DOHH2 (cell line): ENCODE results near the gene LTO1.

Source experiments
- H3F3A ChIP-seq: fragments of 200-600 bp; sonication (generic), shearing (Covaris generic); 2 replicates; pipeline ENCODE4 v1.6.0; 2016; ENCODE audit warnings: antibody characterized with exemption, mild to moderate bottlenecking; ENCODE audit not compliant: control insufficient read depth, insufficient read depth
- H3K27ac ChIP-seq: fragments of 200-600 bp; sonication (generic); 2 replicates; pipeline ENCODE4 v1.5.1; 2014; ENCODE audit warnings: low read depth, mild to moderate bottlenecking, low read length, moderate library complexity
- H3K27me3 ChIP-seq: fragments of 200-600 bp; sonication (generic); 2 replicates; pipeline ENCODE4 v1.6.1; 2014; ENCODE audit warnings: mild to moderate bottlenecking, low read length, mixed read lengths; ENCODE audit not compliant: control insufficient read depth
- H3K36me3 ChIP-seq: fragments of 200-600 bp; sonication (generic); 2 replicates; pipeline ENCODE4 v1.6.1; 2014; ENCODE audit warnings: mild to moderate bottlenecking, low read length, moderate library complexity, mixed read lengths; ENCODE audit not compliant: control insufficient read depth
- H3K4me1 ChIP-seq: fragments of 200-600 bp; sonication (generic); 2 replicates; pipeline ENCODE4 v1.6.1; 2014; ENCODE audit warnings: mild to moderate bottlenecking, low read length, mixed read lengths; ENCODE audit not compliant: control insufficient read depth
- H3K4me2 ChIP-seq: fragments of 200-600 bp; sonication (generic); 2 replicates; pipeline ENCODE4 v1.6.0; 2014; ENCODE audit warnings: mild to moderate bottlenecking, low read length, moderate library complexity
- H3K4me3 ChIP-seq: fragments of 200-600 bp; sonication (generic); 2 replicates; pipeline ENCODE4 v1.5.1; 2014; ENCODE audit warnings: mild to moderate bottlenecking, low read length, mixed read lengths
- H3K79me2 ChIP-seq: fragments of 200-600 bp; sonication (generic); 2 replicates; pipeline ENCODE4 v1.6.1; 2014; ENCODE audit warnings: mild to moderate bottlenecking, low read length, mixed read lengths; ENCODE audit not compliant: control insufficient read depth
- H3K9me2 ChIP-seq: fragments of 200-600 bp; sonication (generic); replicated peaks from 2 replicates; pipeline ENCODE4 v1.6.1; 2014; ENCODE audit warnings: mild to moderate bottlenecking, low read length, mixed read lengths; ENCODE audit not compliant: control insufficient read depth
- H3K9me3 ChIP-seq: fragments of 200-600 bp; sonication (generic); 2 replicates; pipeline ENCODE4 v1.6.1; 2014; ENCODE audit warnings: antibody characterized with exemption, low read length, mixed read lengths; ENCODE audit not compliant: control insufficient read depth, insufficient read depth
- H4K20me1 ChIP-seq: fragments of 200-600 bp; sonication (generic); 2 replicates; pipeline ENCODE4 v1.6.0; 2014; ENCODE audit warnings: low read depth, mild to moderate bottlenecking, antibody characterized with exemption, low read length, moderate library complexity; ENCODE audit not compliant: control insufficient read depth, insufficient read depth
- CTCF ChIP-seq: fragments of 200-600 bp; sonication (generic); IDR thresholded peaks from one replicate; pipeline ENCODE4 v1.5.1; 2014; ENCODE audit warnings: antibody characterized with exemption, mild to moderate bottlenecking, low read depth, low read length; ENCODE audit not compliant: poor library complexity, severe bottlenecking
- EZH2phosphoT487 ChIP-seq: fragments of 200-600 bp; sonication (generic); IDR thresholded peaks from 2 replicates; pipeline ENCODE4 v1.6.1; 2017; ENCODE audit warnings: borderline replicate concordance, mild to moderate bottlenecking, antibody characterized with exemption, low read length, moderate library complexity, mixed read lengths

LTO1 gene

DNA sequence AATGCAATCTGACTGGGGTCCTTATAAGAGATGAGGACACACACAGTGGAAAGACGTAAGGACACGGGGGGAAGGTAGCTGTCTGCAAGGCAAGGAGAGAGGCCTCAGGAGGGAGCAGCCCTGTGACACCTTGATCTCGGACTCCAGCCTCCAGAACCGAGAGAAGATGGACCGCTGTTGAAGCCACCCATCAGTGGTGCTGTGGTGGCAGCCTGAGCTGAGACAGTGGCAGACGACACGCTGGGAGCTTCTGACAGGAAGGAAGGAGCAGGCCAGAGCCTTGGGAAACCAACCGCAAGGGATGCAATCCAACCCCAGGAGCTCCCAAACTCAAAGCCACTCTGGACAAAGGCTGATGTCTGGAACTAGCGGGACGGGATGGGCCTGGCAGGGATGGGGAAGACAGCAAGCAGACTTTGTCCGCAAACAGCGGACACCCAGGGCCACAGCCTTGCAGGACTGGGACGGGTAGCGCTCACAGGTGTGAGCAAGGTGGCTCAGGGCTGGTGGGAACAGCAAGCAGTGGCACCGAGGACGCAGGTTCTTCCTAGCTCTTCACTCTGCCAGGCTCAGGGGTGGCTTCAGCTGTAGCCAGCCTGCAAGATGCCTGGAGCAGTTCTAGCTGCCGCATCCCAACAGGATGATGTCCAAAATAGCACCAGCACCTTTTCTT, 10.9 kb downstream of the LTO1 start:
- no peaks in the 10 kb centered on the region for H3K4me1 ChIP-seq
- H3F3A ChIP-seq, result no peaks in the 10 kb centered on the region
- H3K9me3 ChIP-seq, result no peaks in the 10 kb centered on the region
- H3K9me2 ChIP-seq, result no peaks in the 10 kb centered on the region
- peaks cover 11% of the 10 kb centered on the region for H3K36me3 ChIP-seq
- peaks cover under 1% of the 10 kb centered on the region; the same call in 1 of the 2 replicates for H4K20me1 ChIP-seq
- TF ChIP-seq EZH2phosphoT487, result no peak
- no peak for TF ChIP-seq CTCF
- H3K79me2 ChIP-seq, result peaks cover 1% of the 10 kb centered on the region; the same call in 1 of the 2 replicates
- no peaks in the 10 kb centered on the region for H3K27me3 ChIP-seq
- no peak overlapping the region for H3K4me3 ChIP-seq
- no peak overlapping the region for H3K27ac ChIP-seq
- H3K4me2 ChIP-seq, result no peak overlapping the region

DNA sequence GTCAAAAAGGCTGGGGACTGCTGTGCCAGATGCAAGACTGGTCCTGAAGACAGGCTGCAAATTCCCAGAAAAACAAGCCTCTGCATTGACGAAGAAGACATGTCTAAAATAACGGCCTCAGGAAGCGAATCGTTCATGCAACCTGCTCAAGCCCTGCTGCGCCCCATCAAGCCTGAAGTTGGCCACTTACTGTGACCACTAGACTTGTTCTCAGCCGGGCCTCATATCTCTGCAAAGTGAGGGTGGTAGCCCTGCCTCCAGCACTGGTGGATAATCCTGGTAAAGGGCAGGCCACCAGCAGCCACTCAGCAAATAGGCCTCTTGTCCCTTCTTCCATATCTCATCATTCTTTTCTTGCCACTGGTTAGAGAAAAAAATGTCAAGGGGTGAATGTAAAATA, 11.8 kb downstream of the LTO1 start:
- H3F3A ChIP-seq, result no peaks in the 10 kb centered on the region
- TF ChIP-seq EZH2phosphoT487 (no peak), CTCF (no peak)
- H4K20me1 ChIP-seq, result no peaks in the 10 kb centered on the region
- H3K79me2 ChIP-seq, result no peaks in the 10 kb centered on the region
- no peak overlapping the region for H3K4me3 ChIP-seq
- H3K27ac ChIP-seq, result no peak overlapping the region
- H3K27me3 ChIP-seq, result no peaks in the 10 kb centered on the region
- no peaks in the 10 kb centered on the region for H3K9me3 ChIP-seq
- H3K4me1 ChIP-seq, result no peaks in the 10 kb centered on the region
- H3K4me2 ChIP-seq, result no peak overlapping the region
- no peaks in the 10 kb centered on the region for H3K9me2 ChIP-seq
- H3K36me3 ChIP-seq, result peaks cover 7% of the 10 kb centered on the region; the same call in 1 of the 2 replicates

- no peak overlapping the region for H3K4me3 ChIP-seq
- no peak overlapping the region for H3K4me2 ChIP-seq
- no peaks in the 10 kb centered on the region for H3K79me2 ChIP-seq
- H3K27me3 ChIP-seq, result no peaks in the 10 kb centered on the region
- peaks cover 5% of the 10 kb centered on the region; the same call in 1 of the 2 replicates for H3K36me3 ChIP-seq
- H4K20me1 ChIP-seq, result no peaks in the 10 kb centered on the region
- no peaks in the 10 kb centered on the region for H3F3A ChIP-seq
- TF ChIP-seq EZH2phosphoT487, result no peak
- no peaks in the 10 kb centered on the region for H3K9me3 ChIP-seq
- H3K9me2 ChIP-seq, result no peaks in the 10 kb centered on the region
- H3K27ac ChIP-seq, result no peak overlapping the region
- H3K4me1 ChIP-seq, result no peaks in the 10 kb centered on the region
Observed at GRCh38 chr11:69662806-69663205, 12.3 kb downstream of the LTO1 start.

DNA sequence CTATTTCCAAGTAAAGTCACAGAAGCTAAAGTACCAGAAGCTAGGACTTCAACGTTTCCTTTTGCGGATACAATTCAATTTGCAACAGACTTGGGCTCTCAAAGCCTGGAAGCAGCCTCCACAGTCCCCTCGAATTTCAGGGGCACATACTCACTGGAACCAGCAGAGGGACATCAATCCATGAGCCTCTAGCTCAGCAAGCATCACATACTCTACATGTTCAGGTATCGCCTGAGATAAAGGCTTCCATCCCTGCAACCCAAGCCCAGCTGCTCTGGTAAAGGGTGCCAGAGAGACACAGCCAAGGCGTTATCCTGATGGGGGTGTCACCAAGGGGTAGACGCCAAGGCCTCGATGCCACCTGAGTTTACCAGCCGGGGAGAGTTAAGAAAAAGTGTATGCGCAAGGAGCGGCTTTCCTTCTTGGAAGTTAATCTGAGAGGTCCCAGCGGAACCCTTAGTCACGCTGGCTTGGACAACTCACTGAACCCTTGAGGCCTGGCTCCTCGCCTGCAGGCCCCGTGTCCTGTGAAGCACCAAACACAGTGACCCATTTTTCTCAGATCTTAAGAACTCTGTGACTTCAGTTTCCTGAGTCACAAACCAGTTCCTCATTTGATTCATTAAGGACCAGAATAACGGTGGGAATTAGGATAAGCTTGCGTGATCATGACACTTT, 13.0 kb downstream of the LTO1 start:
- Histone ChIP-seq H3K9me3 (no peaks in the 10 kb centered on the region), H3K79me2 (no peaks in the 10 kb centered on the region), H4K20me1 (no peaks in the 10 kb centered on the region), H3K27me3 (no peaks in the 10 kb centered on the region), H3F3A (no peaks in the 10 kb centered on the region), H3K9me2 (no peaks in the 10 kb centered on the region), H3K36me3 (peaks cover 2% of the 10 kb centered on the region; the same call in 1 of the 2 replicates), H3K27ac (no peak overlapping the region), H3K4me1 (no peaks in the 10 kb centered on the region), H3K4me2 (no peak overlapping the region), H3K4me3 (no peak overlapping the region)
- TF ChIP-seq EZH2phosphoT487 (no peak), CTCF (no peak)
